Ascending aorta (tissue), 2 donors: Measurements from ENCODE around the gene DOK1. TPM values are rescaled to one million over a fixed set of nuclear protein-coding genes. Genes with fewer than 3 reads are reported as not detected.

Experiments used
- DNase-seq, 2 donors: peaks; one replicate each; pipeline ENCODE4 v3.0.0-alpha.2; 2019; ENCODE audit warnings: low spot score in 2 of 2
- H3K27ac ChIP-seq, 2 donors: fragments of 200-600 bp; sonication (generic); one replicate each; pipeline ENCODE4 v1.5.1; 2016 to 2017; ENCODE audit warnings: mild to moderate bottlenecking in 1 of 2
- H3K27me3 ChIP-seq: fragments of 200-600 bp; sonication (generic); one replicate; pipeline ENCODE4 v1.5.1; 2017
- H3K36me3 ChIP-seq, 2 donors: fragments of 200-600 bp; sonication (generic); one replicate each; pipeline ENCODE4 v1.5.1; 2016
- H3K4me1 ChIP-seq, 2 donors: fragments of 200-600 bp; sonication (generic); one replicate each; pipeline ENCODE4 v1.5.1; 2016 to 2017; ENCODE audit warnings: mild to moderate bottlenecking in 1 of 2
- H3K4me3 ChIP-seq, 2 donors: fragments of 200-600 bp; sonication (generic); one replicate each; pipeline ENCODE4 v1.5.1; 2016 to 2017; ENCODE audit warnings: mild to moderate bottlenecking in 1 of 2
- H3K9me3 ChIP-seq, 2 donors: fragments of 200-600 bp; sonication (generic); one replicate each; pipeline ENCODE4 v1.5.1; 2016
- intact Hi-C: fragments of 100-400 bp; cut with DNase I; formaldehyde crosslinking; loops from one replicate; pipeline ENCODE4 v1.15.1; 2023
- total RNA-seq: library from RNA; depleted of rRNA; stranded (reverse); fragments of >200 nt; gene quantifications from one replicate; pipeline ENCODE4 v1.1.0, GENCODE V29; 2016
- TF ChIP-seq, protein P1 (sequence below), 3 experiments: fragments of 200-600 bp in 2 of 3; fragments of 450-650 bp in 1 of 3; sonication (generic) in 2 of 3; IDR thresholded peaks; one replicate each; pipeline ENCODE4 v1.5.1; 2016 to 2019; ENCODE audit warnings: antibody characterized with exemption in 3 of 3, mild to moderate bottlenecking in 1 of 3, moderate library complexity in 1 of 3

The DOK1 gene
- total RNA-seq, 1 donor from 2014 or later, result 68.1 TPM

DNA sequence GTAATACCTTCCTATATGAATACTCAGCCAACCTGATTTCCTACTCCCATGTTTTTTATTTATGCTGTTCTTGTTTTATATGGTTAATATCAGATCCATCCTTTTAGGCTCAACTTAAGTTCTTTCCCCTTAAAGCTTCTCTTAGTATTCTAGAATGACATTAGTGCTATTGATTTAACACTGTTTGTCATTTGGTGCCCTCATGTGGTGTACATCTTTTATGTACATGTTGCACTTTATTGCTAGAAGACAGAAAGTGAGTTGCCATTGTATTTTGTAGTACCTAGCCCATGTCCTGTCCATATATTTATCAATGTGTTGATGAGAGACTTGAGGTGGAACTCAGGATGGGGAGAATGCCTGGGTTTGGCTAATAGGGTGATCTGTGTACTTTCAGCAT lies 22.3 kb upstream of the DOK1 start:
- H3K36me3 ChIP-seq, result peaks cover 4 to 27% of the 10 kb centered on the region in 2 donors
- H3K4me1 ChIP-seq, result peaks cover 13 to 21% of the 10 kb centered on the region in 2 donors
- no peak overlapping the region for H3K27ac ChIP-seq
- TF ChIP-seq, protein P1, sequence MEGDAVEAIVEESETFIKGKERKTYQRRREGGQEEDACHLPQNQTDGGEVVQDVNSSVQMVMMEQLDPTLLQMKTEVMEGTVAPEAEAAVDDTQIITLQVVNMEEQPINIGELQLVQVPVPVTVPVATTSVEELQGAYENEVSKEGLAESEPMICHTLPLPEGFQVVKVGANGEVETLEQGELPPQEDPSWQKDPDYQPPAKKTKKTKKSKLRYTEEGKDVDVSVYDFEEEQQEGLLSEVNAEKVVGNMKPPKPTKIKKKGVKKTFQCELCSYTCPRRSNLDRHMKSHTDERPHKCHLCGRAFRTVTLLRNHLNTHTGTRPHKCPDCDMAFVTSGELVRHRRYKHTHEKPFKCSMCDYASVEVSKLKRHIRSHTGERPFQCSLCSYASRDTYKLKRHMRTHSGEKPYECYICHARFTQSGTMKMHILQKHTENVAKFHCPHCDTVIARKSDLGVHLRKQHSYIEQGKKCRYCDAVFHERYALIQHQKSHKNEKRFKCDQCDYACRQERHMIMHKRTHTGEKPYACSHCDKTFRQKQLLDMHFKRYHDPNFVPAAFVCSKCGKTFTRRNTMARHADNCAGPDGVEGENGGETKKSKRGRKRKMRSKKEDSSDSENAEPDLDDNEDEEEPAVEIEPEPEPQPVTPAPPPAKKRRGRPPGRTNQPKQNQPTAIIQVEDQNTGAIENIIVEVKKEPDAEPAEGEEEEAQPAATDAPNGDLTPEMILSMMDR (IDR thresholded peaks at IDR 0.05), result no peak
- intact Hi-C loops, result loop anchor here (5.0 kb wide), 1 partner anchor 120 kb away; the partner anchor contains the start of gene SEMA4F
- no peak overlapping the region for H3K4me3 ChIP-seq
- no peaks in the 10 kb centered on the region for H3K27me3 ChIP-seq
- no peak for DNase-seq
- H3K9me3 ChIP-seq, result no peaks in the 10 kb centered on the region

DNA sequence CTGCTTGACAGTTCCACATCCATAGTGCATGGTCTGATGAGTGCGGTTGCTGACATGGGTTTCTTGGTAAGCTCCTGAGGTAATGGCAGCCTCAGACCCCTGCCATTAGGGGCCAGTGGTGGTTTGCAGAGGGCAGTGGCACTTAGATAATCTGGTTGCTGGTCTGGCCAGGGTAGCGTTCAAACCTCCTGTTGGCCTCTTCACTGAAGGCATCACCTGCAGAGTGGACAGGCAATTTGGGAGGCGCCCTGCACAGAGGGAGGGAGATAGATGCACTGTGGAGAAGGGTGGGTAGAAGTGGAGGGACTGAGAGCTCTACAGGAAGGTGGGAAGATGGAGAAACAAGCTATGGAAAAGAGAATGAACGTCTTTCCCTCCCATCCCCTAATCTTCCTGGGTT lies 21.1 kb upstream of the DOK1 start:
- Histone ChIP-seq H3K9me3 (no peaks in the 10 kb centered on the region), H3K27me3 (no peaks in the 10 kb centered on the region), H3K27ac (no peak overlapping the region), H3K36me3 (peaks cover 0 to 19% of the 10 kb centered on the region in 2 donors), H3K4me3 (no peak overlapping the region), H3K4me1 (peaks cover 11 to 19% of the 10 kb centered on the region in 2 donors)
- DNase-seq, result no peak
- TF ChIP-seq, protein P1 (IDR thresholded peaks at IDR 0.05), result no peak
- intact Hi-C loops, result loop anchor here (5.0 kb wide), 1 partner anchor 119 kb away; the partner anchor contains the start of gene SEMA4F

DNA sequence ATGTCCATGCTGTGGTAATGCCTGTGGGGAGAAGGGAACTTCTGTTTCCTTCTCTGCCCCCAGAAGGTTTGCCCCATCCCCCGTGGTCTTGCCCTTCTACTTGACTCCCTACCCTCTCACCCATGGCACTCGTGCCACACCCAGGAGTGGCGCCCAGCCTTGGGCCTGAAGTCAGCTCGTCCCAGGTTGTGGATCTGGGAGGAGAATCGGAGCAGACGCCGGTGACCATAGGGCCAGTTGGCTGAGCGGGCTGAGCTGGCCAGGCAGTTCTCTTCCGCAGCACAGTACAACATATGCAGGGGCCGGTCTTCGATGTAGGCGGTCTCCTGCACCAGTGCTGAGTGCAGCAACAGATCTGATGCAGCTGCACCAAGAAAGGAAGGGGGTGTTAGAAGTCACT lies 20.1 kb upstream of the DOK1 start:
- no peak overlapping the region for H3K27ac ChIP-seq
- H3K9me3 ChIP-seq, result no peaks in the 10 kb centered on the region
- H3K4me1 ChIP-seq, result peaks cover 6 to 12% of the 10 kb centered on the region in 2 donors
- no peak overlapping the region for H3K4me3 ChIP-seq
- intact Hi-C loops, result loop anchor here (5.0 kb wide), 1 partner anchor 118 kb away; the partner anchor contains the start of gene SEMA4F
- DNase-seq, result no peak
- H3K27me3 ChIP-seq, result no peaks in the 10 kb centered on the region
- TF ChIP-seq, protein P1 (IDR thresholded peaks at IDR 0.05), result no peak
- peaks cover 0 to 19% of the 10 kb centered on the region in 2 donors for H3K36me3 ChIP-seq

DNA sequence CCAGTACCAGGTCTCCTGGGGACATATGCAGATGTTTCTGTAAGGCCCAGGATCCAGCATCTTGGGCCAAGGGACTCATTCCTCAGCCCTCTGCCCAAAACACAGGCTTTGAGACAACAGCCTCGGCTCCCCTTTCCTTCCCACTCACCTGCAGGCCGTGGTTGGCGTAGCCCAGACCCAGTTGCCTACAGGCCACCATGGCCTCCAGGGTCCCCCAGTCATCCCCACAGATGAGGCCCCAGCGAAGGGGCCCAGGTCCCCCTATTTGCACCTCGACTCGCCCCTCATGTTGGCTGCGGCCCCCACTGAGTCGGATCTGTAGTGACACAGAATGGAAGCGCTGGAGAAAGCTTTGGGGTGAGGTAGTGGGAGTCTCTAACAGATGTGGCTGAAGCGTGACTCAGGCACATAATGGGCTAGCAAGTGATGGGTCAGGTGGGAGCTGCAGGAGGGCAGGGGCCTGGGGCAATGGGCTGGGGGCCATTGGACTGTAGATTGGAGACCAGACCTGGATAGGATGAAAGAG lies 19.0 kb upstream of the DOK1 start:
- peaks cover 0 to 19% of the 10 kb centered on the region in 2 donors for H3K36me3 ChIP-seq
- no peaks in the 10 kb centered on the region for H3K27me3 ChIP-seq
- H3K4me1 ChIP-seq, result peaks cover 6 to 12% of the 10 kb centered on the region in 2 donors
- TF ChIP-seq, protein P1 (IDR thresholded peaks at IDR 0.05), result no peak
- H3K27ac ChIP-seq, result no peak overlapping the region
- H3K4me3 ChIP-seq, result no peak overlapping the region
- no peak for DNase-seq
- intact Hi-C loops, result no loop called here
- no peaks in the 10 kb centered on the region for H3K9me3 ChIP-seq

DNA sequence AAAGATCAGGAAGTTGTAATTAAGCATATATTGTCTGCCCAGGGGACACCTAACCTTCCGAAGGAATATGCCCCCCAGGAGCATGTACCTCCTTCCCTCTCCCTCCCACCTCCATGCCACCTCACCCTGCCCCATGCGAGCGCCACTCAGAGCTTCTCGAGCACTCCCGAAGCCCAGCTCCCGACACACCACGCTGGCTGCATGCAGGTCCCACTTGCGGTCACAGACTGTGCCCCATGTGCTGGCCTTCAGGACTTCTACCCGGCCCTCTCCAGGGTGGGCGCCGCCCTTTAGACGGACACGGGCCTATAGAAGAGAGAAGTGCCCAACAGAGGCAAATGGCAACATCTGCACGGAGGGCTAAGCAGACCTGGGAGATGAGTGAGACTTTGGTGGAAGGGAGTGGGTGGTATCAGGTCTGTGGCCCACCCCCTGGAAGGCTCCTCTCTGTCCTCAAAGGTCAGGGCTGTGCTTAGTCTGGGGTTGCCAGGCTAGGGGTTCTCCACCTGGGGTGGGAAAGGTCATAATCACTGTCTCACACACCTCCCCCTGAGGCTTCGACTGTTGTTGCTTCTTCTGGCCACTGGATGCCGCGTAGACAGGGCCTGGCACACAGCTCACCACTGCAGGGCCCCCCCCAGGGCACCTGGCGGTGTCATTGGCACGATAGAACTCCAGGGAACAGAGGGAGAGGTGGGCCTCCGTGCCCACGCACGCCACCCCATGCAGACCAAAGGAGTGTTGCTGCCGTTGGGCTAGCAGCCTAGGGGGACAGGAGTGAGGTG lies 18.2 kb upstream of the DOK1 start:
- Histone ChIP-seq H3K9me3 (no peaks in the 10 kb centered on the region), H3K27ac (no peak overlapping the region), H3K27me3 (no peaks in the 10 kb centered on the region), H3K4me1 (peaks cover 0 to 4% of the 10 kb centered on the region in 2 donors), H3K4me3 (no peak overlapping the region), H3K36me3 (peaks cover 0 to 19% of the 10 kb centered on the region in 2 donors)
- intact Hi-C loops, result no loop called here
- no peak for DNase-seq
- TF ChIP-seq, protein P1 (IDR thresholded peaks at IDR 0.05), result no peak
